Raji (cell line): ENCODE results near the gene C1QTNF9.

ENCODE experiments used
- POLR2A ChIP-seq: IDR thresholded peaks from 2 replicates; pipeline ENCODE4 v1.6.1; 2011; ENCODE audit warnings: low read depth, low read length, control low read depth; ENCODE audit not compliant: insufficient read depth

C1QTNF9 gene

GRCh38 chr13:24301911-24302310 is 7.5 kb upstream of the C1QTNF9 start:
- no peak for TF ChIP-seq POLR2A

GRCh38 chr13:24304620-24305019 is 4.8 kb upstream of the C1QTNF9 start:
- TF ChIP-seq POLR2A: no peak

DNA sequence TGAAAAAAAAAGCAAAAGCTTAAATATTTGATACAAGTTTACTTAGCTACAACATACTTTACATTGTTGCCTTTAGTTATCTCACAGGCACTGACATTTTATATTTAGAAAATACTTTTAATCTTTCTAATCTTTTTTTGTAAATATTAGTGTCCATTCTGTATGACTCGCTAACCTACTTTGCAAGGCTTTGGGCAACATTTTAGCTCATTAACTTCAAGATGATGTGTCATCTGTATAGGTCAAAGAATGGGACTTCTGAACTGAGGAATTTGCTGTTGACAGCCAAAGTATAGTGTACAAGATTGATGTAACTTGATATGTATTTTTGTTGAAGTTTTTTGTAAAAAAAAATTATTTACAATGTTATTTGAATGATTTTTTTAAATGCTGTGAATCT is 2.7 kb upstream of the C1QTNF9 start:
- TF ChIP-seq POLR2A: no peak

- no peak for TF ChIP-seq POLR2A
Observed at GRCh38 chr13:24307211-24308067, 1.9 kb upstream of the C1QTNF9 start.

DNA sequence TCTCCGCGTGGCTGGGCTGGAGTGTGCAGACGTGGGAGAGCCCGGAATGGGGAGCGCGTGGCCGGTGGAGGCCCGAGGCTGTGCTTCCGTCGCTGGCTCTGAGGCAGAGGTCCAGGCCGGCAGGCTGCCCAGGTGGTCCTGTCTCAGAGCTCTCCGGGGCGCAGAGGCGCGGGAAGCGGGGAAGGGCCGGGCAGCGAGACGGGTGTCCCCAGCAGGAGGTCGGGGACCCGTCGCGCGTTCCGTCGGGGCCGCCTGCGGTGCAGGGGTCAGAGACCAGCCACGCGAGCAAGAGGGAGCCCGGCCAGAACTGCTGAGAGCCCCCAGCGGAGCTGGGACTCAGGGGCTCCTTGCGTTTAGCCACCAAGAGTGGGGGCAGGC is 1.3 kb upstream of the C1QTNF9 start:
- no peak for TF ChIP-seq POLR2A

- no peak for TF ChIP-seq POLR2A
Observed at GRCh38 chr13:24308488-24309020, 826 bp upstream of the C1QTNF9 start.

DNA sequence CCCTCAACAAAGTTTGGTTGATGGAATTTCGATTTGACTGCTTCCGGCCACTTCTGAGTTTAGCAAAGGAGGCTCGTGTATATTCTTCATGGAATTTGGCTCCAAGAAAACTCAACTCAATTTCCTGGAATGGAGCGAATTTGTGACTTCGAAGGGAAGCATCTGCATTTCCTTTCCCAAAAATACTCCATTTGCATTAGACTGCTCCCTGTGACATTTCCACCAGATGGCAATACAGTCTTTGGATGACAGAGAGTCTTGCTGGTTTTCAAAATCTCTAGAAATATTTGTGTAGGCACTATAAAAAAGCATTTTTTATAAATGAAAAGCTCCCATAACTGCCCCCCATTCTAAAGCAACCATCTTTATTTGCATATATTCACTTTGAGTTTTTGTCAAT is 4.1 kb downstream of the C1QTNF9 start:
- TF ChIP-seq POLR2A: no peak

- TF ChIP-seq POLR2A: no peak
Observed at GRCh38 chr13:24323036-24323738, 13.8 kb downstream of the C1QTNF9 start.

DNA sequence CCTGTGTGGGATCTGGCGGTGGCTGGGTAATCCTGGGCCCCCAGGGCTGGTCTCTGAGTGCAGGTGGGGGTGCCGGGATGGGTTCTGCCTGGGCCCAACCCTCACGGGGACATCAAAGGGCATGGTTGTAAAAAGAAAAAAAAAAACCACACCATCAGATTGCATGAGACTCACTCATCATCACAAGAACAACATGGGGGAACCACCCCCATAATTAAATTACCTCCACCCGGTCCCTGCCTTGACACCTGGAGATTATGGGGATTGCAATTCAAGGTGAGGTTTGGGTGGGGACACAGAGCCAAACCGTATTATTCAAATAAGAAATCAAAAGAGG is 14.3 kb downstream of the C1QTNF9 start:
- no peak for TF ChIP-seq POLR2A

DNA sequence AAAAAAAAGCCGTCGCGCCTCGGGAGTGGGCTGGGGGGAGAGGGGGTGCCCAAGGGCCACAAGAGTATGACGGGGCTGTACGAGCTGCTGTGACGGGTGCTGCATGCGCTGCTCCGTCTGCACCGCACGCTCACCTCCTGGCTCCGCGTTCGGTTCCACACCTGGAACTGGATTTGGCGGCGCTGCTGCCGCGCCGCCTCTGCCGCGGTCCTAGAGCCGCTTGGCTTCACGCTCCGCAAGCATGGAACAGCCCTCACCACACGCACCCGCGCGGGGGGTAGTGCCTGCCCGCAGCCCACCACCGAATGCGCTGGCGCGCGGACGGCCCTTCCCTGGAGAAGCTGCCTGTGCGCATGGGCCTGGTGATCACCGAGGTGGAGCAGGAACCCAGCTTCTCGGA is 18.8 kb downstream of the C1QTNF9 start:
- TF ChIP-seq POLR2A: no peak

- no peak for TF ChIP-seq POLR2A
Observed at GRCh38 chr13:24338721-24339120, 29.3 kb downstream of the C1QTNF9 start.

DNA sequence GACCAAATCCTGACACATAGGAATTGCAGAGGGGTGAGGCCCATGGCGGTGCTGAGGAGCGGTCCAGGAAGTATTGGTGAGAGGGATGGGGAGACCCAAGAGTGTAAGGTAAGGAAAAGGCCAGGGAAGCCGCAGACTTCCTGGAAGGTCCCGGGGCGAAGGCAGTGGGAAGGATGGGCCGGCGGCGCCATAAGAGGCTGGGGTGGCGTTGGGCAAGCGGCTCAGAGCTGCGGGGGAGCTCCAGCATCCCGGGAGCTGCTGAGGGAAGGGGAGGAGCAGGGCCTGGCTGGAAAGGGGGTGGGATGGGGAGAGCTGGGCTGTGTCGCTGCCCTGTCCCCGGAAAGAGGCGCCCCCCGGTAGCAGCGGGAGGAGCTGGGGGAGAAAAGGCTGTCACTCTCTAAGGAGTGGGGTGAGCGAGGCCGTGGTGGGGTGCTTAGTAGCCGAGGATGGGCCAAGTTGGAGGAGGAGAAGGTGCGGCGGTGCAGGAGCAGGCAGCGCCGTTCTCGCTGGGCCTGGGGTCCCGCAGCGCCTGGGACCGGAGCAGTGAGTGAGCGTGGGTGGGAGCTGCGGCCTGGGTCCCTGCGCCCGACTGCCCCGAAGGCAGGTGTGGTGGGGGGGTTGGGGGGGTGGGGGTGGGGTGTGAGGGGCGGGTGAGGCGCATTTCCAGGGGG is 30.7 kb downstream of the C1QTNF9 start:
- no peak for TF ChIP-seq POLR2A

DNA sequence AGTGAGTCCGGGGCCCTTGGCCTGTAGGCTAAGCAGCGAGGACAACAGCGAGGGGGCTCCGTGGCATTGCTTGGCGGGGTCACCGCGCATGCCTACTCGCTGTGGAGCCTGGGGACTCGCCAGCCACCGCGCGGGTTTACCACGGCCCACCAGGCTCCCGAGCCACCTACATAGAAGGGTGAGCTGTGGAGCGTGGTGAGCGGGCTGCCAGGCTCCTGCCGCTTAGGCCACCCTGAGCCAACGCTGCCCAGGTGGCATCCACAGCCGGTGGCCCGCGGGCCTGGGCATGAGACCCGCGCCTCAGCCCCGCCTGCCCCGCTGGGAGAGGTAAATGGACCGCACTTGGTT is 31.2 kb downstream of the C1QTNF9 start:
- TF ChIP-seq POLR2A: no peak

- TF ChIP-seq POLR2A: no peak
Observed at GRCh38 chr13:24341439-24341838, 32.1 kb downstream of the C1QTNF9 start.

- TF ChIP-seq POLR2A: no peak
Observed at GRCh38 chr13:24348385-24348784, 39.0 kb downstream of the C1QTNF9 start.
